ENCODE measurements around the gene PRKCSH.

PRKCSH gene

GRCh38 chr19:11420429-11421370 lies 14.7 kb upstream of the PRKCSH start:
- H3K4me3 ChIP-seq (ENCODE audit: control insufficient read depth, low read depth, low read length) = no peak overlapping the region; the same call in 1 of the 2 replicates
- no peak for TF ChIP-seq CTCF (IDR thresholded peaks at IDR 0.05; ENCODE audit: control insufficient read depth, insufficient read depth, low read depth, low read length, missing control alignments)
- no peak for DNase-seq (ENCODE audit: low read depth)

GRCh38 chr19:11421371-11422098 lies 13.9 kb upstream of the PRKCSH start:
- no peak for DNase-seq (ENCODE audit: low read depth)
- H3K4me3 ChIP-seq (ENCODE audit: control insufficient read depth, low read depth, low read length) = no peak overlapping the region
- TF ChIP-seq CTCF (IDR thresholded peaks at IDR 0.05; ENCODE audit: control insufficient read depth, insufficient read depth, low read depth, low read length, missing control alignments) = no peak

GRCh38 chr19:11422163-11423065 lies 13.0 kb upstream of the PRKCSH start:
- peak overlapping the region; percentile 25 for H3K4me3 ChIP-seq (ENCODE audit: control insufficient read depth, low read depth, low read length)
- no peak for DNase-seq (ENCODE audit: low read depth)
- no peak for TF ChIP-seq CTCF (IDR thresholded peaks at IDR 0.05; ENCODE audit: control insufficient read depth, insufficient read depth, low read depth, low read length, missing control alignments)

GRCh38 chr19:11423164-11423790 lies 12.2 kb upstream of the PRKCSH start:
- no peak overlapping the region for H3K4me3 ChIP-seq (ENCODE audit: control insufficient read depth, low read depth, low read length)
- TF ChIP-seq CTCF (IDR thresholded peaks at IDR 0.05; ENCODE audit: control insufficient read depth, insufficient read depth, low read depth, low read length, missing control alignments) = no peak
- no peak for DNase-seq (ENCODE audit: low read depth)

- DNase-seq (ENCODE audit: low read depth) = no peak
- H3K4me3 ChIP-seq (ENCODE audit: control insufficient read depth, low read depth, low read length) = no peak overlapping the region
- no peak for TF ChIP-seq CTCF (IDR thresholded peaks at IDR 0.05; ENCODE audit: control insufficient read depth, insufficient read depth, low read depth, low read length, missing control alignments)
Measured at GRCh38 chr19:11423791-11424181, 11.6 kb upstream of the PRKCSH start.
